Measurements from ENCODE around the gene KRTAP20-1. TPM values are rescaled to one million over a fixed set of nuclear protein-coding genes. Genes with fewer than 3 reads are reported as not detected.

Gene KRTAP20-1
- total RNA-seq, 1 experiment from 2014 or later, result not detected

DNA sequence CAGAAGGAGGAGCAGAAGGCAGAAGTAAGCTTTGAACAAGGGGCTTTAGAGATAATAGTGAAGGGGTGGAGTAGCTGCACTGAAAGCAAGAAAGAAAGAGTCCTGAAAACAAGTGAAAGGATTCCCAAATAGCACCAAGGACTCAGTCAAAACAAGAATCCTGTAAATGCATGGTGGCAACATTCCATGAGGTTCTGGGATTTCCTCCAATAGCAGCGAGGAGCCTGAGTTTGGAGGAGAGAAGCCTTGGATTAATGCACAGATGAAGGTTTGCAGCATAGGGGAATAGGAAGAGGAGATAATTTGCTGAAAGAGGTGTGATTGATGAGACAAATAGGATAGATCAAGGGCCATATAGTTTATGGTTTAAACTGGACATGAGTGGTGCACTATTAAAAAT, 36.9 kb upstream of the KRTAP20-1 start (continued):
- TF ChIP-seq NR2C2 (CRISPR knock-in tag; IDR thresholded peaks at IDR 0.05), result no peak
- no peak for TF ChIP-seq ZNF232 (CRISPR knock-in tag; IDR thresholded peaks at IDR 0.05)
- no peak for TF ChIP-seq ZNF317 (CRISPR knock-in tag; IDR thresholded peaks at IDR 0.05; ENCODE audit: borderline replicate concordance, low read depth)

DNA sequence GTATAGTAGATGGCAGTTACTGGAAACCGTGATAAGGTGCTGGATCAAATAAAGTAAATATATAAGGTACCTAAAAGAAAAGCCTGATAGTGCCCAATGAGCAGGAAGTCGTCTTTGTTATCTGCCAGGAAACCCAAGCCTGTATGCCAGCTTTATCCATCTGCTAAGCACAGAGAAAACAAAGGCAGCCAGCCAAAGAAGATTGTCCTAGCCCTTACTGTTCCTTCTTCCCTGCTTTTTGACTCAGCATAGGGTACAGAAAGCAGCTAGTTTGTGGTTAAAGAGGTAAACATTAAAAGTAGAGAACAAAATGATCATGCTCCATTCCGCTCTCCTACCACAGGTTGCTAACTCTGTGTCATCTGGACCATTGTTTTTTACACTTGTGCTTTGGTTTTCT, 36.1 kb upstream of the KRTAP20-1 start:
- ATAC-seq (no peak), DNase-seq (ENCODE audit: low spot score) (no peak)
- H3K27me3 Mint-ChIP-seq (ENCODE audit: low read depth), result no peaks in the 10 kb centered on the region
- ChIA-PET POLR2A (no interaction called here), CTCF (no interaction called here)
- H3K4me1 Mint-ChIP-seq, result no peaks in the 10 kb centered on the region
- no peak for TF ChIP-seq RORB (CRISPR knock-in tag; IDR thresholded peaks at IDR 0.05)
- TF ChIP-seq OVOL2 (CRISPR knock-in tag; IDR thresholded peaks at IDR 0.05; ENCODE audit: borderline replicate concordance), result no peak
- no peak for TF ChIP-seq ELF4 (CRISPR knock-in tag; IDR thresholded peaks at IDR 0.05; ENCODE audit: low read depth)
- TF ChIP-seq ZNF416 (CRISPR knock-in tag; IDR thresholded peaks at IDR 0.05), result no peak
- no peak for TF ChIP-seq RELA (CRISPR knock-in tag; IDR thresholded peaks at IDR 0.05; ENCODE audit: borderline replicate concordance)
- TF ChIP-seq ETV6 (CRISPR knock-in tag; IDR thresholded peaks at IDR 0.05), result no peak
- no peak for TF ChIP-seq GTF2I (CRISPR knock-in tag; conservative IDR thresholded peaks at IDR 0.05)
- no peak for TF ChIP-seq ZNF423 (CRISPR knock-in tag; IDR thresholded peaks at IDR 0.05)
- no peak for TF ChIP-seq STAT6 (CRISPR knock-in tag; conservative IDR thresholded peaks at IDR 0.05; ENCODE audit: low read depth)
- no peak for TF ChIP-seq IRF2 (CRISPR knock-in tag; IDR thresholded peaks at IDR 0.05; ENCODE audit: borderline replicate concordance, low read depth)
- TF ChIP-seq ZNF396 (CRISPR knock-in tag; IDR thresholded peaks at IDR 0.05; ENCODE audit: borderline replicate concordance), result no peak
- TF ChIP-seq ZNF317 (CRISPR knock-in tag; IDR thresholded peaks at IDR 0.05; ENCODE audit: borderline replicate concordance, low read depth), result no peak
- TF ChIP-seq, protein P1, sequence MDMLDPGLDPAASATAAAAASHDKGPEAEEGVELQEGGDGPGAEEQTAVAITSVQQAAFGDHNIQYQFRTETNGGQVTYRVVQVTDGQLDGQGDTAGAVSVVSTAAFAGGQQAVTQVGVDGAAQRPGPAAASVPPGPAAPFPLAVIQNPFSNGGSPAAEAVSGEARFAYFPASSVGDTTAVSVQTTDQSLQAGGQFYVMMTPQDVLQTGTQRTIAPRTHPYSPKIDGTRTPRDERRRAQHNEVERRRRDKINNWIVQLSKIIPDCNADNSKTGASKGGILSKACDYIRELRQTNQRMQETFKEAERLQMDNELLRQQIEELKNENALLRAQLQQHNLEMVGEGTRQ (CRISPR knock-in tag; IDR thresholded peaks at IDR 0.05), result no peak
- TF ChIP-seq USF1 (CRISPR knock-in tag; IDR thresholded peaks at IDR 0.05), result no peak
- TF ChIP-seq FOXP1 (CRISPR knock-in tag; IDR thresholded peaks at IDR 0.05; ENCODE audit: borderline replicate concordance), result no peak
- no peak for TF ChIP-seq EMX1 (CRISPR knock-in tag; IDR thresholded peaks at IDR 0.05)
- no peak for TF ChIP-seq ZNF512 (CRISPR knock-in tag; IDR thresholded peaks at IDR 0.05; ENCODE audit: borderline replicate concordance)
- TF ChIP-seq NFE2L1 (CRISPR knock-in tag; IDR thresholded peaks at IDR 0.05), result no peak
- no peak for TF ChIP-seq ZNF263 (CRISPR knock-in tag; IDR thresholded peaks at IDR 0.05; ENCODE audit: low read depth)
- TF ChIP-seq AR (CRISPR knock-in tag; IDR thresholded peaks at IDR 0.05), result no peak
- no peak overlapping the region for H3K4me3 Mint-ChIP-seq
- no peaks in the 10 kb centered on the region for H3K36me3 Mint-ChIP-seq
- H3K27ac Mint-ChIP-seq, result no peak overlapping the region
- no peaks in the 10 kb centered on the region for H3K9me3 Mint-ChIP-seq

Data from WTC11 (cell line).